T-helper 22 cell (primary cell): ENCODE results near the gene SGSM1.
"Not testable (repeated sequence)": the region's sequence is repeated elsewhere in the genome, so short reads cannot be mapped to it uniquely, and the experiment has no call there.

Experiments
- DNase-seq: peaks from one replicate; pipeline ENCODE4 v3.0.0-alpha.2; 2020; ENCODE audit warnings: low read depth

The SGSM1 gene

GRCh38 chr22:24894220-24894975 lies 88.4 kb downstream of the SGSM1 start:
- no peak for DNase-seq

GRCh38 chr22:24894998-24895397 lies 89.0 kb downstream of the SGSM1 start:
- no peak for DNase-seq

GRCh38 chr22:24901448-24901847 lies 95.4 kb downstream of the SGSM1 start:
- DNase-seq, result no peak

GRCh38 chr22:24905909-24906308 lies 99.9 kb downstream of the SGSM1 start:
- DNase-seq, result no peak

GRCh38 chr22:24907101-24907500 lies 101.1 kb downstream of the SGSM1 start:
- not testable (repeated sequence) for DNase-seq

- DNase-seq, result no peak
Observed at GRCh38 chr22:24920029-24920428, 114.0 kb downstream of the SGSM1 start.

- no peak for DNase-seq
Observed at GRCh38 chr22:24925586-24926427, 119.8 kb downstream of the SGSM1 start.

GRCh38 chr22:24926428-24926725 lies 120.4 kb downstream of the SGSM1 start:
- no peak for DNase-seq

- no peak for DNase-seq
Observed at GRCh38 chr22:24926849-24927579, 121.0 kb downstream of the SGSM1 start.

GRCh38 chr22:24928322-24928721 lies 122.3 kb downstream of the SGSM1 start:
- no peak for DNase-seq

GRCh38 chr22:24930678-24931077 lies 124.7 kb downstream of the SGSM1 start:
- DNase-seq, result no peak

GRCh38 chr22:24935771-24936483 lies 129.9 kb downstream of the SGSM1 start:
- no peak for DNase-seq

GRCh38 chr22:24937114-24937513 lies 131.1 kb downstream of the SGSM1 start:
- no peak for DNase-seq

- DNase-seq, result no peak
Observed at GRCh38 chr22:24938741-24939341, 132.8 kb downstream of the SGSM1 start.

GRCh38 chr22:24942301-24942700 lies 136.3 kb downstream of the SGSM1 start:
- DNase-seq, result no peak

- no peak for DNase-seq
Observed at GRCh38 chr22:24944217-24944937, 138.4 kb downstream of the SGSM1 start.

GRCh38 chr22:24945430-24945829 lies 139.4 kb downstream of the SGSM1 start:
- no peak for DNase-seq

GRCh38 chr22:24947383-24947782 lies 141.4 kb downstream of the SGSM1 start:
- DNase-seq, result no peak

- DNase-seq, result no peak
Observed at GRCh38 chr22:24947881-24948280, 141.9 kb downstream of the SGSM1 start.

GRCh38 chr22:24948356-24949202 lies 142.6 kb downstream of the SGSM1 start:
- no peak for DNase-seq
